DMS114 treated with DMSO at 0.1 percent for 48 hours (cell line): Measurements from ENCODE around the gene TIE1.

Source experiments
- DNase-seq: peaks from one replicate; lab custom pipeline; 2025; ENCODE audit not compliant: unreplicated experiment; lab: John Stamatoyannopoulos, UW

Gene TIE1

GRCh38 chr1:43292679-43293078 lies 8.1 kb upstream of the TIE1 start:
- no peak for DNase-seq

- no peak for DNase-seq
Observed at GRCh38 chr1:43293176-43293575, 7.6 kb upstream of the TIE1 start.

GRCh38 chr1:43293896-43294760 lies 6.7 kb upstream of the TIE1 start:
- no peak for DNase-seq

- DNase-seq = no peak
Observed at GRCh38 chr1:43294761-43295160, 6.0 kb upstream of the TIE1 start.

- no peak for DNase-seq
Observed at GRCh38 chr1:43296207-43296606, 4.6 kb upstream of the TIE1 start.

- no peak for DNase-seq
Observed at GRCh38 chr1:43298055-43298454, 2.7 kb upstream of the TIE1 start.

- DNase-seq = no peak
Observed at GRCh38 chr1:43299101-43299500, 1.7 kb upstream of the TIE1 start.

- no peak for DNase-seq
Observed at GRCh38 chr1:43302201-43302600, 1.4 kb downstream of the TIE1 start.

GRCh38 chr1:43302721-43303470 lies 2.1 kb downstream of the TIE1 start:
- DNase-seq = no peak

GRCh38 chr1:43303471-43304313 lies 2.9 kb downstream of the TIE1 start:
- no peak for DNase-seq

- no peak for DNase-seq
Observed at GRCh38 chr1:43304314-43304681, 3.5 kb downstream of the TIE1 start.

- no peak for DNase-seq
Observed at GRCh38 chr1:43304771-43305300, 4.1 kb downstream of the TIE1 start.

- DNase-seq = no peak
Observed at GRCh38 chr1:43305461-43305860, 4.7 kb downstream of the TIE1 start.

- DNase-seq = no peak
Observed at GRCh38 chr1:43305926-43306687, 5.3 kb downstream of the TIE1 start.

- DNase-seq = no peak
Observed at GRCh38 chr1:43306688-43307457, 6.1 kb downstream of the TIE1 start.

GRCh38 chr1:43307458-43308158 lies 6.8 kb downstream of the TIE1 start:
- no peak for DNase-seq

- no peak for DNase-seq
Observed at GRCh38 chr1:43308635-43309404, 8.0 kb downstream of the TIE1 start.

- no peak for DNase-seq
Observed at GRCh38 chr1:43309405-43310025, 8.7 kb downstream of the TIE1 start.
